Astrocyte of the spinal cord (primary cell): ENCODE data around the gene TXK.

ENCODE experiments used
- DNase-seq: peaks from one replicate; pipeline ENCODE4 v3.0.0; 2011; ENCODE audit warnings: low read depth, low spot score
- H3K4me3 ChIP-seq: 2 replicates; pipeline ENCODE4 v1.5.1; 2011; ENCODE audit warnings: low read depth, mild to moderate bottlenecking, low read length, moderate library complexity
- in situ Hi-C: cut with HindIII; loops from 2 replicates; pipeline ENCODE4 v1.10.0; 2017; ENCODE audit warnings: low sequenced_read_pairs
- TF ChIP-seq, protein P1 (sequence below): IDR thresholded peaks from 2 replicates; pipeline ENCODE4 v1.5.1; 2012; ENCODE audit warnings: low read depth, mild to moderate bottlenecking, low read length, inconsistent platforms

TXK gene

DNA sequence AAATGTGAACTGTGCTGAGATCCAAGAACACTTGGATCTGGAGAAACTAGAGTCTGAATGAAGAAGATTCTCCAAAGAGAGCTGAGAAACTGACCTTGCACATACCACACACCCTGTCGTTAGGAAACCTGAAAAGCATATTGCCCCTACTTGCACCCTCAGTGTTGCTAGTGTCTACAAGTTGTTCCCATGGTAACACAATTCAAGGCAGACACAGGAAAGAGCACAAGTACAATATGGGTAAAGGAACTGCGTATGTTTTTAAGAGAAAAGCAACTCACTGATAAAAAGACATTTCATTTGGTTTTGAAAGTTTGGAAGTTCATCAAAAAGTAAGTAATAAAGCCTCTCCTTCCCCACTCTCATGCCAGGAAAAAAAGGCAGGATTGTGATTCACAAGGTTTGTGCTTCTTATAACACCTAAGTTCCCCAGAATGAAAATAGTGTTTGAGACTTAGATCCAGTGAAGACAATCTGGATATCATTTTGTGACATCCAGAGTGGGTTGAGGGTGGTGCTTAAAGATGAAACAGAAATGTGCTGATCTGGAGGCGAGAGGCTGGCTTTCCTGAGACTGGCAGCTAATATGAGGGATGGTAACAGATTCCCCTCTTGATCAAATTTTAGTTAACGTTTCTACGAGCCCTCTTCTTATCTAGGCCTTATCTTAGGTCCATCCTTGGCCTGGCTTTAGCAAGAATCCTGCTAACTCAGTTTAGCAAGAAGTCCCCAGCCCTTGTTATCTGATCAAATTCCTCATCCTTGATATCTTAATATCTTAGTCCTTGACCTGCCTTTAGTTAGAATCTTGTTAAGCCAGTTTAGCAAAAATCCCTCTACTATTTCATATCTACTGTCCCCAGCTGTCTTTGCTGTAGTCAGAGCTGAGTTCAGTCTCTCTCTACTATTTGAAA, 75.2 kb downstream of the TXK start:
- no peak for DNase-seq
- in situ Hi-C loops = no loop called here
- TF ChIP-seq, protein P1, sequence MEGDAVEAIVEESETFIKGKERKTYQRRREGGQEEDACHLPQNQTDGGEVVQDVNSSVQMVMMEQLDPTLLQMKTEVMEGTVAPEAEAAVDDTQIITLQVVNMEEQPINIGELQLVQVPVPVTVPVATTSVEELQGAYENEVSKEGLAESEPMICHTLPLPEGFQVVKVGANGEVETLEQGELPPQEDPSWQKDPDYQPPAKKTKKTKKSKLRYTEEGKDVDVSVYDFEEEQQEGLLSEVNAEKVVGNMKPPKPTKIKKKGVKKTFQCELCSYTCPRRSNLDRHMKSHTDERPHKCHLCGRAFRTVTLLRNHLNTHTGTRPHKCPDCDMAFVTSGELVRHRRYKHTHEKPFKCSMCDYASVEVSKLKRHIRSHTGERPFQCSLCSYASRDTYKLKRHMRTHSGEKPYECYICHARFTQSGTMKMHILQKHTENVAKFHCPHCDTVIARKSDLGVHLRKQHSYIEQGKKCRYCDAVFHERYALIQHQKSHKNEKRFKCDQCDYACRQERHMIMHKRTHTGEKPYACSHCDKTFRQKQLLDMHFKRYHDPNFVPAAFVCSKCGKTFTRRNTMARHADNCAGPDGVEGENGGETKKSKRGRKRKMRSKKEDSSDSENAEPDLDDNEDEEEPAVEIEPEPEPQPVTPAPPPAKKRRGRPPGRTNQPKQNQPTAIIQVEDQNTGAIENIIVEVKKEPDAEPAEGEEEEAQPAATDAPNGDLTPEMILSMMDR = no peak
- H3K4me3 ChIP-seq = no peak overlapping the region

DNA sequence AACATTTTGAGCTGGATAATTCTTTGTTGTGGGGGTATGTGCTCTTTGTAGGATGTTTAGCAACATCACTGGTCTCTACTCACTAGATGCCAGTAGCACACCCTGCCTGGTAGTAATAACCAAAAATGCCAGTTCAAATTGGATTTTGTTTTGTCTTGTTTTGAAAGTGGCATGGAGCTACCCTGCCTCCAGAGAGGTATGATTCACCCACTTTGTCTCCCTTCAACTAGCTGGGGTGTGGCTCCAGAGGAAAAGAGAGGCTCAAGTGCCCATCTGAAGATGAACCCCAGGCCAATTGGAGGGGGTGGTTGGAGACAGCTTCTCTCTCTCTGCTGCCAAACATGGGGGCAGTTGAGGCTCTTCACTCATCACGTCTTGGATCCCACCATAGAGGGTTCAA, 83.0 kb downstream of the TXK start:
- TF ChIP-seq, protein P1 = no peak
- in situ Hi-C loops = no loop called here
- DNase-seq = no peak
- no peak overlapping the region for H3K4me3 ChIP-seq

DNA sequence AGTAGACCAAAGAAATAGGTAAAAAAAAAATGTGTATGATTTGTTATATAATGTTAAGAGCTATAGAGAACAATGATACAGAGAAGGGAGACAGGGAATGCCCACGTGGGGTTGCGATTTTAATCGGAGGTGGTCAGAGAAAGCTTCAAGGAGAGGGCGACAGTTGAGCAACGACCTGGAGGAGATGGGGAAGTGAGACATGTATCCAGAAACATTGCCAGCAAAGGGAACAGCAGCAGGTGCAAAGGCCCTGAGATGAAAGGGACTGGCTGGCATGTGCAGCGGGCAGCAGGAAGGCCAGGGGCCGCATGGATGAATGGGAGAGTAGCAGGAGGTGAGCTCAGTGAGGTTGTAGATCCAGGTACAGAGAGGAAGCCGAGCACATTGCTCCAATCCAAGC, 84.6 kb downstream of the TXK start:
- no peak for DNase-seq
- TF ChIP-seq, protein P1 = no peak
- in situ Hi-C loops = no loop called here
- H3K4me3 ChIP-seq = no peak overlapping the region

DNA sequence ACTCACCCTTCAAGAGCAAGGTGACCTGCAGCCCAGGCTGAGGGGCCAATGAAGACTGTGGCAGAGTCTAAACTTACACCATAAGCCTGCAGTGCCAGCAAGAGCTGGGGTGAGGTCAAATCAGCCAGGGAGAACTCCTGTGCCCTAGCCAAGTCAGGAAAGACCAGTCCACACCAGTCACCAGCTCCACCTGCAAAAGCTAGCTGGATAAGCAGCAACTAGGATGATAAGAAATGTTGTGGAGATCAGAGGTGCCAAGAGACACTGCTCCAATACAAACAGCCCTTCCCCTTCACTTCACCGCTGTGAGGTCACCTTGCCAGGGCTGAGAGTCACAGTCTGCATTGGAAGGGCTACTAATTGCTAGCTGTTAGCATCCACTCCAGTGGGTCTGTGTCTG, 86.2 kb downstream of the TXK start:
- TF ChIP-seq, protein P1 = no peak
- no peak for DNase-seq
- in situ Hi-C loops = no loop called here
- no peak overlapping the region for H3K4me3 ChIP-seq

DNA sequence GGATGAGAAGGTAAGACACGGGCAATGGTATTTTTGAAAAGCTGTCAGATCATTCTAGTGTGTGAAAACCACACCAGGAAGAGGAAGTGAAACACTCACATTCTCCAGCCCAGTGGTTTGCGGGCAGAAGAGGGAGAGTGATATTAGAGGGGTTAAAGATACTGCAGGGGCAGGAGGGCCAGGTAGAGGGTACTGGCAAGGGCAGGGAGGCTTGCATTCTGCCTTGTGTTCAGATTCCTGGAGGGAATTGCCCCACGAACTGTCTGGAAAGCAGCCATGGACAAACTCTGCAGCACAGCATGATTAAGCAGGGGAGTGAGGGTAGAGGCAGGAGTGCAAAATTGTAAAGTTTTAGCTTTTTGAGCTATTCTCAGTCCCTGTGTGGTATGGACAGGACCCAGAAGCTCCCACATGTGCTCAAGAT, 86.6 kb downstream of the TXK start:
- H3K4me3 ChIP-seq = no peak overlapping the region
- TF ChIP-seq, protein P1 = no peak
- DNase-seq = no peak
- in situ Hi-C loops = no loop called here

DNA sequence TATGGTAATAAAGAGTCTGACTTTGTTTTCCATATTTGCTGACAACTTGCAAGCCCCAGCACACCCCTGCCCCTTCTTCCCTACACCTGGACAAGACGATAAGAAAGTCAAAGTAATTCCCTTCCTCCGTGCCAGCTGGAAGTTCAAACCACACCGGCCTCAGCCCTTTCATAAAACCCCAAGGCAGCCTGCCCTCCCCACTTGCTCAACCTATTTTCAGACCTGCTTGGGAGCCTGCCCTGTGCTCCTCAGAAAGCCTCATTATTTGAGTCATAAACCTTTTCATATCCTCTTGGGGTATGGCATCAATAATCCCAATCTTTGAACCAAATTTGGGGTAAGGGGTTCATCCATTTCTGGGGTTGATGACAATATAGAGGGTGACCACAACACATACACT, 88.0 kb downstream of the TXK start:
- in situ Hi-C loops = no loop called here
- H3K4me3 ChIP-seq = no peak overlapping the region
- DNase-seq = no peak
- TF ChIP-seq, protein P1 = no peak
